ENCODE data around the gene CBLC. TPM values are rescaled to one million over a fixed set of nuclear protein-coding genes. Genes with fewer than 3 reads are reported as not detected.
A peak's percentile ranks its signal among the peaks of the same experiment; 100 is the strongest.

The CBLC gene
- total RNA-seq, 1 experiment from 2014 or later = 20.5 TPM

- TF ChIP-seq E2F5 (CRISPR knock-in tag; IDR thresholded peaks at IDR 0.05) = no peak
These were observed 33.4 kb downstream of the CBLC start (continued) for GRCh38 chr19:44811122-44811419.

- DNase-seq (ENCODE audit: low spot score) (no peak), ATAC-seq (no peak)
- peaks cover 31% of the 10 kb centered on the region for H3K4me1 Mint-ChIP-seq
- H3K9me3 Mint-ChIP-seq = no peaks in the 10 kb centered on the region
- TF ChIP-seq TP53 (CRISPR knock-in tag; IDR thresholded peaks at IDR 0.05) (no peak), FOXP4 (CRISPR knock-in tag; IDR thresholded peaks at IDR 0.05) (0 out of 2 replicates have a peak, but pooled peaks have one; percentile 7), E2F1 (CRISPR knock-in tag; IDR thresholded peaks at IDR 0.05) (no peak), ERG (CRISPR knock-in tag; IDR thresholded peaks at IDR 0.05) (no peak), ETV6 (CRISPR knock-in tag; IDR thresholded peaks at IDR 0.05) (no peak), ZMAT4 (CRISPR knock-in tag; IDR thresholded peaks at IDR 0.05) (no peak), CREB1 (CRISPR knock-in tag; IDR thresholded peaks at IDR 0.05) (no peak), CDX4 (CRISPR knock-in tag; IDR thresholded peaks at IDR 0.05; ENCODE audit: borderline replicate concordance) (no peak), GTF2I (CRISPR knock-in tag; conservative IDR thresholded peaks at IDR 0.05) (no peak)
- ChIA-PET POLR2A (interaction anchor here (0.7 to 1.2 kb wide), 3 partner anchors 8 to 15 kb away, joined by 3 to 4 read pairs (median 3); no protein-coding TSS in a partner anchor), CTCF (interaction anchor here (0.7 to 2.1 kb wide), 13 partner anchors 9 to 241 kb away, joined by 3 to 7 read pairs (median 4); partner anchors contain the start of gene NECTIN2)
- H3K27me3 Mint-ChIP-seq (ENCODE audit: low read depth) = peaks cover 76% of the 10 kb centered on the region
- peaks cover 24% of the 10 kb centered on the region for H3K36me3 Mint-ChIP-seq
- H3K4me3 Mint-ChIP-seq = no peak overlapping the region
- H3K27ac Mint-ChIP-seq = no peak overlapping the region
These were observed 34.5 kb downstream of the CBLC start for GRCh38 chr19:44812142-44812718.

DNA sequence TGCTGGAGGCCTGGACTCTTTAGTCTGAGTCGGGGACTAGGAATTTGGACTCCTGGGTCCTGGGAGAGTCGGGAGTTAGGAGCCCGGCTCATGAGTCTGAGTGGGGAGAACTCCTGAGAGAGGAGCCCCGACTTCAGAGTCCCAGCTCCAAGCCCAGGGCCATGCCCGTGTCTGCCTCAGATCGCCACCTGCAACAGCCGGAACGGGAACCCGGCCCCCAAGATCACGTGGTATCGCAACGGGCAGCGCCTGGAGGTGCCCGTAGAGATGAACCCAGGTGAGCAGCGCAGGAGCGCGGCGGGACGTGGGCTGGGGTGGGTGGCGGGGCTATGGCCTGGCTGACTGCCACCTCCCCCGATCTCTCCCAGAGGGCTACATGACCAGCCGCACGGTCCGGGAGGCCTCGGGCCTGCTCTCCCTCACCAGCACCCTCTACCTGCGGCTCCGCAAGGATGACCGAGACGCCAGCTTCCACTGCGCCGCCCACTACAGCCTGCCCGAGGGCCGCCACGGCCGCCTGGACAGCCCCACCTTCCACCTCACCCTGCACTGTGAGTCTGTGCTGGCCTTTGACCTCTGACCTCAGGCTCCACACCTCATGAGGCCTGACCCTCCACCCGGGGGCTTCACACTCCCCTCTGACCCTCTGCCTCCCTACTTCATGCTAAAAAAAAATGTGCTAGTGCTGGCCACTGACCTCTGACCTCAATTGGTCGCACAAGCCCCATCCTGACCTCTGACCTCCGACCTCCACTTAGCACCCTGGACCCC is 35.6 kb downstream of the CBLC start:
- peak; percentile 53 for DNase-seq (ENCODE audit: low spot score)
- no peak overlapping the region for H3K27ac Mint-ChIP-seq
- peaks cover 27% of the 10 kb centered on the region for H3K36me3 Mint-ChIP-seq
- no peak overlapping the region for H3K4me3 Mint-ChIP-seq
- H3K27me3 Mint-ChIP-seq (ENCODE audit: low read depth) = peaks cover 76% of the 10 kb centered on the region
- no peak for TF ChIP-seq SOX15 (CRISPR knock-in tag; IDR thresholded peaks at IDR 0.05)
- no peak for TF ChIP-seq E2F1 (CRISPR knock-in tag; IDR thresholded peaks at IDR 0.05)
- no peak for TF ChIP-seq TEAD4 (CRISPR knock-in tag; IDR thresholded peaks at IDR 0.05)
- TF ChIP-seq GABPB1 (CRISPR knock-in tag; IDR thresholded peaks at IDR 0.05) = no peak
- ChIA-PET POLR2A (interaction anchor here (0.7 to 1.2 kb wide), 5 partner anchors 9 to 488 kb away, joined by 3 to 4 read pairs (median 3); no protein-coding TSS in a partner anchor), CTCF (interaction anchor here (0.6 to 2.1 kb wide), 15 partner anchors 8 to 242 kb away, joined by 3 to 7 read pairs (median 4); partner anchors contain the start of gene NECTIN2)
- peaks cover 22% of the 10 kb centered on the region for H3K4me1 Mint-ChIP-seq
- peak; percentile 56 for ATAC-seq
- no peaks in the 10 kb centered on the region for H3K9me3 Mint-ChIP-seq
